Measurements from ENCODE around the gene TM4SF5.

DNA sequence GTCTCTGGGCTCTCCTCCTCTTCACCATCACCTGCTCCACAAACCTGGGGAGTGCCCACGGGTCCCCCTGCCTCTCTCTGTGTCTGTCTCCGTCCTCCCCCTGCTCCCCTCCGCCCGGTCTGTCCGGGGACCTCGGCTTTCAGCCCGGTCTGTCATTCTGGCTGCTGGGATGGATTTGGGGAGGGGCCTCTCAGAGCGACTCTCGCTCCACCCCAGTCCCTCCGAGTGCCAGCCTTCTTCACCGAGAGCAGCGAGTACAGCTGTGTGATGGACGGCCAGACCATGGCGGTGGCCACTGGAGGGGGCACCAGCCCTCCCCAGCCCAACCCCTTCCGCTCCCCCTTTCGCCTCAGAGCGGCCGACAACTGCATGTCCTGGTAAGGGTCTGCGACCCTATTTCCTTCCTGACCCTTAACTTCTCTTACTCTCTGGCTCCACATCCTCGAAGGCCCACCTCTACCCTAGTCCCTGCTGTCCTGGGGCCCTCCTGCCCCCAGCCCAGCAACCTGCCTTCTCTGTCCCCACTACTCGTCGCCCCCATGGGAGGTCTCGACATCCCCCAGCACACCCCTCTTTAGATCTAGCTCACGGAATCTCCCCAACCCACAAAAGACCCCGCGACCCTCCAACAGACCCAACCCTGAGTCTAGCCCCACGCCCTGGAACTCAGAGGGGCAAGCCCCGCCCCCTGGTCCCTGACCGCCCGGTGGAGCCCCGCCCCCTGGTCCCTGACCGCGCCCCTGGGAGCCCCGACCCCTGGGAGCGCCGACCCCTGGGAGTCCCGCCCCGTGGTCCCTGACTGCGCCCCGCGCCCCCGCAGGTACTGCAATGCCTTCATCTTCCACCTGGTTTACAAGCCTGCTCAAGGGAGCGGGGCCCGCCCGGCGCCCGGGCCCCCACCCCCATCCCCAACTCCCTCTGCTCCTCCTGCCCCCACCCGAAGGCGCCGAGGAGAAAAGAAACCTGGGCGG, 26.4 kb upstream of the TM4SF5 start:
- TF ChIP-seq CTCF (IDR thresholded peaks at IDR 0.05; ENCODE audit: insufficient read depth, low read depth, low read length) (no peak), EZH2 (IDR thresholded peaks at IDR 0.05; ENCODE audit: insufficient read depth, low read length) (peak; percentile 29)

All from astrocyte (in vitro differentiated cells and primary cell).